ENCODE data around the gene TOR2A. TPM values are rescaled to one million over a fixed set of nuclear protein-coding genes. Genes with fewer than 3 reads are reported as not detected.
A peak's percentile ranks its signal among the peaks of the same experiment; 100 is the strongest.

Gene TOR2A
- total and polyA plus RNA-seq, 2 donors (not counting 3 experiments of a cell fraction or from before 2014, with no cell fraction given), result 19.3 to 23.9 TPM

DNA sequence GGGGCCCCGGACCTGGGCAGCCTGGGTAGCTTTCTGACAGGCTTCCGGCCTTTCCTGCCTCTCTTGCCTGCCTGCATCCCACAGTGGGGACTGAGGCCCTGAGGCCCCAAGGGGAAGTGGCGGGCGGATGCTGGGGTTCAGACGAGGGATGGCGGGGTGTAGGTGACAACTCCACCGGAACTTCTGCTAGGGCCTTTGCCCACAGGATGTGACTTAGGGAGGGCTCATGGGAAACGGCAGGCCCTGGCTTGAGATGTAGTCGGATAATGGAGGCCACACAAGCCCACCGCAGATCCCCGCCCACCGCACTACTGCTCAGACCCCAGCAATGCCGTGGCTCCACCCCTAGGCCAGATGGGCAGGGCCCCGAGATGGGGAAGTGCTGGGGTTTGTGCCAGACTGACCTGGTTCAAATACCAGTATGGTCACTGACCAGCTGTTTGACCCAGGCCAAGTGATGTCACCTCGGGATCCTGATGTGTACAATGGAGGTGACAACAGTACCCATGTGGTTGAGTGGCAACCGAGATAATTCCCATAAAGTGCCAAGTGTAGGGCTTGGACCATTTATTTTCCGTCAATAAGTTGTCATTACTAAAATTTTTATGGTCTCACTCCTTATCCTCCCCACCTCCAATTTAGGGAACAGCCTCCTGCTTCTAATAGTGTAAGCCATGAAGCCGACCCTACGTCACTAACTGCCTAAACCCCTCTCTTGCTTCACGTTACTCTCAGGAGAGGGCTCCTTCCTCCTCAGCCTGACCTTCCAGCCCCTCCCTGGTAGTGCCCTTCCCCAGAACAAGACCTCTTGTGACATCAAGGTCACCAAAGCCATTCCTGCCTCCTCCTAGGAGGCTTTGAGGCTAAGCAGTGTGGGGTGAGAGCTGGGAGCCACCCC lies 48.3 kb upstream of the TOR2A start:
- intact Hi-C loops (cut with micrococcal nuclease), result loop anchor here (1.0 kb wide), 1 partner anchor 13 kb away; no protein-coding TSS in a partner anchor
- TF ChIP-seq FOS (IDR thresholded peaks at IDR 0.05; ENCODE audit: borderline replicate concordance, insufficient read depth, low read length), result peak; percentile 63
- peak; percentile 86 for TF ChIP-seq GATA2 (IDR thresholded peaks at IDR 0.05; ENCODE audit: insufficient read depth, insufficient read length, low read depth, low read length)
- TF ChIP-seq POLR2A (IDR thresholded peaks at IDR 0.05; ENCODE audit: low read depth, low read length), result peak; percentile 27
- no peak for TF ChIP-seq MYC (IDR thresholded peaks at IDR 0.05; ENCODE audit: low read depth, low read length)
- TF ChIP-seq JUN (IDR thresholded peaks at IDR 0.05; ENCODE audit: borderline replicate concordance, insufficient read depth, insufficient read length, low read depth), result no peak
- peak; percentile 77 for TF ChIP-seq POLR2AphosphoS5 (IDR thresholded peaks at IDR 0.05; ENCODE audit: insufficient read depth, low read depth, low read length)
- TF ChIP-seq, protein P1, sequence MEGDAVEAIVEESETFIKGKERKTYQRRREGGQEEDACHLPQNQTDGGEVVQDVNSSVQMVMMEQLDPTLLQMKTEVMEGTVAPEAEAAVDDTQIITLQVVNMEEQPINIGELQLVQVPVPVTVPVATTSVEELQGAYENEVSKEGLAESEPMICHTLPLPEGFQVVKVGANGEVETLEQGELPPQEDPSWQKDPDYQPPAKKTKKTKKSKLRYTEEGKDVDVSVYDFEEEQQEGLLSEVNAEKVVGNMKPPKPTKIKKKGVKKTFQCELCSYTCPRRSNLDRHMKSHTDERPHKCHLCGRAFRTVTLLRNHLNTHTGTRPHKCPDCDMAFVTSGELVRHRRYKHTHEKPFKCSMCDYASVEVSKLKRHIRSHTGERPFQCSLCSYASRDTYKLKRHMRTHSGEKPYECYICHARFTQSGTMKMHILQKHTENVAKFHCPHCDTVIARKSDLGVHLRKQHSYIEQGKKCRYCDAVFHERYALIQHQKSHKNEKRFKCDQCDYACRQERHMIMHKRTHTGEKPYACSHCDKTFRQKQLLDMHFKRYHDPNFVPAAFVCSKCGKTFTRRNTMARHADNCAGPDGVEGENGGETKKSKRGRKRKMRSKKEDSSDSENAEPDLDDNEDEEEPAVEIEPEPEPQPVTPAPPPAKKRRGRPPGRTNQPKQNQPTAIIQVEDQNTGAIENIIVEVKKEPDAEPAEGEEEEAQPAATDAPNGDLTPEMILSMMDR (IDR thresholded peaks at IDR 0.05; ENCODE audit: extremely low read depth in 1 of 2, insufficient read depth in 1 of 2, low read depth in 1 of 2, low read length in 2 of 2), result no peak
- no peak for TF ChIP-seq EZH2 (IDR thresholded peaks at IDR 0.05; ENCODE audit: borderline replicate concordance, low read depth, low read length, severe bottlenecking)
- no peak for TF ChIP-seq MAX (IDR thresholded peaks at IDR 0.05; ENCODE audit: insufficient read depth, insufficient read length)
- Histone ChIP-seq H3K9me3 (replicated peaks; ENCODE audit: control insufficient read depth, insufficient read depth, low read length) (no peaks in the 10 kb centered on the region), H3K27me3 (ENCODE audit: control insufficient read depth in 2 of 2, insufficient read depth in 2 of 2, low read length in 2 of 2) (no peaks in the 10 kb centered on the region), H3K27ac (ENCODE audit: insufficient read depth, low read depth, low read length) (peak overlapping the region; percentile 69), H3K36me3 (ENCODE audit: control insufficient read depth in 2 of 2, extremely low read depth in 1 of 2, insufficient read depth in 2 of 2, low read length in 2 of 2) (peaks cover 12 to 14% of the 10 kb centered on the region in 2 experiments), H3K4me1 (ENCODE audit: control insufficient read depth, extremely low read depth, insufficient read depth, low read length) (peaks cover 44% of the 10 kb centered on the region), H3K4me3 (replicated peaks in 1 of 3; ENCODE audit: insufficient read depth in 1 of 3, low read depth in 1 of 3, low read length in 3 of 3) (no peak overlapping the region), H2AFZ (ENCODE audit: low read depth, low read length) (peak overlapping the region; percentile 51), H3K9me1 (replicated peaks; ENCODE audit: control insufficient read depth, extremely low read depth, insufficient read depth, low read length) (no peaks in the 10 kb centered on the region), H3K79me2 (ENCODE audit: control insufficient read depth, insufficient read depth, low read length) (peaks cover 25% of the 10 kb centered on the region), H3K4me2 (ENCODE audit: insufficient read depth, low read length) (peak overlapping the region; percentile 42), H3K9ac (replicated peaks; ENCODE audit: extremely low read depth, insufficient read depth, low read length) (peak overlapping the region; percentile 45), H4K20me1 (replicated peaks; ENCODE audit: control insufficient read depth, extremely low read depth, insufficient read depth, low read length) (no peaks in the 10 kb centered on the region)
- no TSS peak for BruUV-seq (replicated peaks)
- ChIA-PET CTCF (interaction anchor here (1.2 to 8.8 kb wide), 5 partner anchors 11 to 86 kb away, joined by 3 to 167 read pairs (median 46); partner anchors contain the start of gene TOR2A), POLR2A (interaction anchor here (0.6 to 2.7 kb wide), 5 partner anchors 13 to 99 kb away, joined by 3 to 24 read pairs (median 5); no protein-coding TSS in a partner anchor)
- DNase-seq (ENCODE audit: low read depth, low spot score) (peak; percentile 48), FAIRE-seq (peak; percentile 94)
- dilution Hi-C loops (cut with MboI; ENCODE audit: extremely low pct_ligation_motif_present, low sequenced_read_pairs), result no loop called here

Measured in endothelial cell of umbilical vein (primary cell).